HG03139 (cell line): ENCODE measurements around the gene PROK1.

Experiments
- ATAC-seq: cut with Tn5 transposase; IDR thresholded peaks from one replicate; pipeline ENCODE4 v1.9.1; 2021; ENCODE audit not compliant: unreplicated experiment

PROK1 gene

GRCh38 chr1:110464340-110464739 lies 13.4 kb downstream of the PROK1 start:
- ATAC-seq = no peak

GRCh38 chr1:110465038-110465813 lies 14.3 kb downstream of the PROK1 start:
- ATAC-seq = no peak

- no peak for ATAC-seq
These were observed 14.9 kb downstream of the PROK1 start for GRCh38 chr1:110465814-110466380.

GRCh38 chr1:110466646-110467280 lies 15.8 kb downstream of the PROK1 start:
- no peak for ATAC-seq

GRCh38 chr1:110471131-110471530 lies 20.2 kb downstream of the PROK1 start:
- no peak for ATAC-seq

GRCh38 chr1:110472546-110472945 lies 21.6 kb downstream of the PROK1 start:
- no peak for ATAC-seq

- no peak for ATAC-seq
These were observed 23.5 kb downstream of the PROK1 start for GRCh38 chr1:110474444-110474843.

- ATAC-seq = no peak
These were observed 24.5 kb downstream of the PROK1 start for GRCh38 chr1:110475362-110476027.

GRCh38 chr1:110476028-110476765 lies 25.2 kb downstream of the PROK1 start:
- no peak for ATAC-seq

GRCh38 chr1:110477041-110477440 lies 26.1 kb downstream of the PROK1 start:
- no peak for ATAC-seq

GRCh38 chr1:110477445-110477957 lies 26.6 kb downstream of the PROK1 start:
- no peak for ATAC-seq

GRCh38 chr1:110477967-110478640 lies 27.2 kb downstream of the PROK1 start:
- ATAC-seq = no peak

- ATAC-seq = no peak
These were observed 27.9 kb downstream of the PROK1 start for GRCh38 chr1:110478886-110479285.

- ATAC-seq = no peak
These were observed 29.6 kb downstream of the PROK1 start for GRCh38 chr1:110480356-110481096.

GRCh38 chr1:110481968-110482623 lies 31.1 kb downstream of the PROK1 start:
- ATAC-seq = no peak

- no peak for ATAC-seq
These were observed 31.8 kb downstream of the PROK1 start for GRCh38 chr1:110482662-110483307.

- no peak for ATAC-seq
These were observed 32.3 kb downstream of the PROK1 start for GRCh38 chr1:110483308-110483685.

- no peak for ATAC-seq
These were observed 33.9 kb downstream of the PROK1 start for GRCh38 chr1:110484801-110485200.

- ATAC-seq = no peak
These were observed 34.8 kb downstream of the PROK1 start for GRCh38 chr1:110485725-110486124.
